PC-9 (cell line): Measurements from ENCODE around the gene PBX3. TPM values are rescaled to one million over a fixed set of nuclear protein-coding genes. Genes with fewer than 3 reads are reported as not detected.

Experiments
- BruUV-seq: library from RNA; stranded (reverse); fragments of 400-500 nt; replicated peaks from 2 replicates; lab custom pipeline; 2021; lab: Mats Ljungman, UMichigan
- CTCF ChIA-PET: fragments of 300-600 bp; sonication (Branson Sonifier 250); formaldehyde crosslinking; loops from one replicate; lab custom pipeline; 2022; ENCODE audit warnings: antibody characterized with exemption; lab: Charles Lee
- POLR2A ChIA-PET: fragments of 300-600 bp; sonication (Branson Sonifier 250); formaldehyde crosslinking; loops from one replicate; lab custom pipeline; 2022; ENCODE audit warnings: antibody characterized with exemption; ENCODE audit not compliant: unreplicated experiment; lab: Charles Lee
- DNase-seq, 2 experiments: peaks; one replicate each; pipeline versions ENCODE4 v3.0.0 to v3.0.0-alpha.2; 2015 to 2022; ENCODE audit warnings: mixed read lengths in 1 of 2
- H2AFZ ChIP-seq: fragments of 200-600 bp; sonication (generic); 2 replicates; pipeline ENCODE4 v1.8.1; 2017; ENCODE audit warnings: antibody characterized with exemption
- H3F3A ChIP-seq: fragments of 200-600 bp; sonication (generic); 2 replicates; pipeline ENCODE4 v1.8.1; 2017; ENCODE audit warnings: antibody characterized with exemption, mild to moderate bottlenecking, low read depth; ENCODE audit not compliant: insufficient read depth
- H3K27ac ChIP-seq: fragments of 200-600 bp; sonication (generic); 2 replicates; pipeline ENCODE4 v1.6.1; 2016; ENCODE audit warnings: mixed run types
- H3K27me3 ChIP-seq: fragments of 200-600 bp; sonication (generic); 2 replicates; pipeline ENCODE4 v1.6.1; 2016; ENCODE audit warnings: low read depth, mixed run types; ENCODE audit not compliant: insufficient read depth
- H3K36me3 ChIP-seq: fragments of 200-600 bp; sonication (generic); 2 replicates; pipeline ENCODE4 v1.6.1; 2016; ENCODE audit warnings: low read depth, mixed run types
- H3K4me1 ChIP-seq: fragments of 200-600 bp; sonication (generic); replicated peaks from 2 replicates; pipeline ENCODE4 v1.6.1; 2016; ENCODE audit warnings: mixed run types; ENCODE audit not compliant: insufficient read depth
- H3K4me2 ChIP-seq: fragments of 200-600 bp; sonication (generic); 2 replicates; pipeline ENCODE4 v1.6.1; 2017; ENCODE audit warnings: mixed run types
- H3K4me3 ChIP-seq: fragments of 200-600 bp; sonication (generic); 2 replicates; pipeline ENCODE4 v1.6.1; 2016; ENCODE audit warnings: mixed run types
- H3K79me2 ChIP-seq: fragments of 200-600 bp; sonication (generic); 2 replicates; pipeline ENCODE4 v1.6.1; 2017; ENCODE audit warnings: low read depth, mixed run types
- H3K9me2 ChIP-seq: fragments of 200-600 bp; sonication (generic); 2 replicates; pipeline ENCODE4 v1.8.1; 2017; ENCODE audit warnings: mild to moderate bottlenecking; ENCODE audit not compliant: insufficient read depth
- H3K9me3 ChIP-seq: fragments of 200-600 bp; sonication (generic); 2 replicates; pipeline ENCODE4 v1.8.1; 2016; ENCODE audit warnings: low read depth; ENCODE audit not compliant: insufficient read depth
- H4K20me1 ChIP-seq: fragments of 200-600 bp; sonication (generic); 2 replicates; pipeline ENCODE4 v1.8.1; 2017; ENCODE audit not compliant: insufficient read depth
- CTCF ChIP-seq: fragments of 200-600 bp; sonication (generic); conservative IDR thresholded peaks from 2 replicates; pipeline ENCODE4 v1.6.1; 2017; ENCODE audit warnings: mixed run types, antibody characterized with exemption, mild to moderate bottlenecking, moderate library complexity
- EZH2 ChIP-seq: fragments of 200-600 bp; sonication (generic); IDR thresholded peaks from 2 replicates; pipeline ENCODE4 v1.8.0; 2017; ENCODE audit warnings: antibody characterized with exemption, low read depth
- intact Hi-C: fragments of 100-400 bp; cut with micrococcal nuclease; formaldehyde crosslinking; loops from one replicate; pipeline ENCODE4 v1.10.0; 2022; ENCODE audit not compliant: unreplicated experiment
- total RNA-seq: library from RNA; stranded (reverse); gene quantifications from 2 replicates; pipeline ENCODE4 v1.2.3, GENCODE V29; 2021

PBX3 gene
- total RNA-seq, 1 experiment from 2014 or later: 18.3 TPM

GRCh38 chr9:125843646-125844045 lies 96.5 kb downstream of the PBX3 start:
- no peak for DNase-seq
- Histone ChIP-seq H3K36me3 (no peaks in the 10 kb centered on the region), H3K9me2 (no peaks in the 10 kb centered on the region; the same call in 1 of the 2 replicates), H3K9me3 (no peaks in the 10 kb centered on the region), H3K4me1 (no peaks in the 10 kb centered on the region), H3F3A (no peaks in the 10 kb centered on the region), H3K79me2 (no peaks in the 10 kb centered on the region), H2AFZ (no peak overlapping the region), H3K4me2 (no peak overlapping the region), H3K27ac (no peak overlapping the region), H3K4me3 (no peak overlapping the region), H4K20me1 (no peaks in the 10 kb centered on the region), H3K27me3 (no peaks in the 10 kb centered on the region)
- intact Hi-C loops: no loop called here
- TF ChIP-seq CTCF (no peak), EZH2 (no peak)
- no TSS peak for BruUV-seq
- CTCF ChIA-PET: no interaction called here
- POLR2A ChIA-PET: no interaction called here

- ChIA-PET POLR2A (no interaction called here), CTCF (no interaction called here)
- Histone ChIP-seq H3K4me3 (no peak overlapping the region), H3K4me2 (no peak overlapping the region), H3K27ac (no peak overlapping the region), H3K9me3 (no peaks in the 10 kb centered on the region), H3K27me3 (no peaks in the 10 kb centered on the region), H2AFZ (no peak overlapping the region), H3K36me3 (no peaks in the 10 kb centered on the region), H3K9me2 (no peaks in the 10 kb centered on the region; the same call in 1 of the 2 replicates), H3K79me2 (no peaks in the 10 kb centered on the region), H3K4me1 (no peaks in the 10 kb centered on the region), H4K20me1 (no peaks in the 10 kb centered on the region), H3F3A (no peaks in the 10 kb centered on the region)
- no TSS peak for BruUV-seq
- intact Hi-C loops: no loop called here
- TF ChIP-seq EZH2 (no peak), CTCF (no peak)
- no peak for DNase-seq
Observed at GRCh38 chr9:125844611-125845010, 97.4 kb downstream of the PBX3 start.

- no TSS peak for BruUV-seq
- ChIA-PET CTCF (no interaction called here), POLR2A (no interaction called here)
- no peak overlapping the region for H2AFZ ChIP-seq
- no peak for DNase-seq
- no peaks in the 10 kb centered on the region for H3K9me3 ChIP-seq
- H3K4me2 ChIP-seq: no peak overlapping the region
- H3K4me1 ChIP-seq: no peaks in the 10 kb centered on the region
- H4K20me1 ChIP-seq: no peaks in the 10 kb centered on the region
- no peak for TF ChIP-seq CTCF
- no peak for TF ChIP-seq EZH2
- no peak overlapping the region for H3K4me3 ChIP-seq
- no peaks in the 10 kb centered on the region for H3F3A ChIP-seq
- H3K9me2 ChIP-seq: no peaks in the 10 kb centered on the region; the same call in 1 of the 2 replicates
- H3K27ac ChIP-seq: no peak overlapping the region
- intact Hi-C loops: no loop called here
- no peaks in the 10 kb centered on the region for H3K79me2 ChIP-seq
- H3K36me3 ChIP-seq: no peaks in the 10 kb centered on the region
- H3K27me3 ChIP-seq: no peaks in the 10 kb centered on the region
Observed at GRCh38 chr9:125845271-125845808, 98.2 kb downstream of the PBX3 start.
